COLO829 (cell line): ENCODE results near the gene PBXIP1.
"Not testable (repeated sequence)": the region's sequence is repeated elsewhere in the genome, so short reads cannot be mapped to it uniquely, and the experiment has no call there.

Source experiments
- DNase-seq: peaks from one replicate; pipeline ENCODE4 v3.0.0; 2012; ENCODE audit warnings: low spot score

The PBXIP1 gene

GRCh38 chr1:154936555-154937084 lies 19.3 kb downstream of the PBXIP1 start, which contains the start of gene PMVK:
Gene PMVK (minus strand): TSS chr1:154936719. CDS start chr1:154936685, 34 bp downstream.
- DNase-seq = peak; percentile 98

GRCh38 chr1:154935749-154936554 lies 19.9 kb downstream of the PBXIP1 start:
- DNase-seq = no peak

- DNase-seq = no peak
Measured at GRCh38 chr1:154934358-154934948, 21.4 kb downstream of the PBXIP1 start.

GRCh38 chr1:154931940-154932487 lies 23.9 kb downstream of the PBXIP1 start:
- DNase-seq = no peak

- no peak for DNase-seq
Measured at GRCh38 chr1:154926201-154926600, 29.7 kb downstream of the PBXIP1 start.

GRCh38 chr1:154925335-154926170 lies 30.3 kb downstream of the PBXIP1 start:
- DNase-seq = no peak

GRCh38 chr1:154923695-154924094 lies 32.2 kb downstream of the PBXIP1 start:
- no peak for DNase-seq

GRCh38 chr1:154913273-154913672 lies 42.6 kb downstream of the PBXIP1 start:
- no peak for DNase-seq

- no peak for DNase-seq
Measured at GRCh38 chr1:154912755-154913154, 43.1 kb downstream of the PBXIP1 start.

GRCh38 chr1:154911691-154912550 lies 44.0 kb downstream of the PBXIP1 start:
- no peak for DNase-seq

GRCh38 chr1:154910851-154911250 lies 45.0 kb downstream of the PBXIP1 start:
- DNase-seq = no peak

GRCh38 chr1:154908937-154909336 lies 47.0 kb downstream of the PBXIP1 start:
- no peak for DNase-seq

GRCh38 chr1:154908129-154908528 lies 47.8 kb downstream of the PBXIP1 start:
- not testable (repeated sequence) for DNase-seq

- no peak for DNase-seq
Measured at GRCh38 chr1:154906621-154907081, 49.2 kb downstream of the PBXIP1 start.

GRCh38 chr1:154902938-154903566 lies 52.8 kb downstream of the PBXIP1 start:
- no peak for DNase-seq

GRCh38 chr1:154901591-154901990 lies 54.3 kb downstream of the PBXIP1 start:
- no peak for DNase-seq

- no peak for DNase-seq
Measured at GRCh38 chr1:154899041-154899440, 56.9 kb downstream of the PBXIP1 start.

- no peak for DNase-seq
Measured at GRCh38 chr1:154896771-154897286, 59.1 kb downstream of the PBXIP1 start.

- DNase-seq = no peak
Measured at GRCh38 chr1:154895798-154896197, 60.1 kb downstream of the PBXIP1 start.
